NCI-H187 treated with DMSO at 0.1 percent for 48 hours (cell line): ENCODE results near the gene SLC16A13.

Experiments used
- DNase-seq: peaks from one replicate; lab custom pipeline; 2025; lab: John Stamatoyannopoulos, UW

Gene SLC16A13

DNA sequence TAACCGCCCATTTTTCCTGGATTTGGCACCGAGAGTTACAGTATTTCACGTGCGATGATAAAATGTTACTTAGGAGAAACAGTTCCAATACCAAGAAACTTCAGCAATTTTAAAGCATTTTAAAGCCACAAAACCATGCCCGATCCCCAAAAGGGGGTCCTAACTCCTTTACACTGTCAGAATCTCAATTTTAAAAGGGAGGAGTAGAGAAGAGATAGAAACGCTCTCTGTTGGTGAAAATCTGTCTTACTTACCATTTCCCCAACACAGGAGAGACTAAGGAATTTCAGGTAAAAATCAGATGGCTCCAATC, 23.9 kb upstream of the SLC16A13 start:
- DNase-seq = no peak

DNA sequence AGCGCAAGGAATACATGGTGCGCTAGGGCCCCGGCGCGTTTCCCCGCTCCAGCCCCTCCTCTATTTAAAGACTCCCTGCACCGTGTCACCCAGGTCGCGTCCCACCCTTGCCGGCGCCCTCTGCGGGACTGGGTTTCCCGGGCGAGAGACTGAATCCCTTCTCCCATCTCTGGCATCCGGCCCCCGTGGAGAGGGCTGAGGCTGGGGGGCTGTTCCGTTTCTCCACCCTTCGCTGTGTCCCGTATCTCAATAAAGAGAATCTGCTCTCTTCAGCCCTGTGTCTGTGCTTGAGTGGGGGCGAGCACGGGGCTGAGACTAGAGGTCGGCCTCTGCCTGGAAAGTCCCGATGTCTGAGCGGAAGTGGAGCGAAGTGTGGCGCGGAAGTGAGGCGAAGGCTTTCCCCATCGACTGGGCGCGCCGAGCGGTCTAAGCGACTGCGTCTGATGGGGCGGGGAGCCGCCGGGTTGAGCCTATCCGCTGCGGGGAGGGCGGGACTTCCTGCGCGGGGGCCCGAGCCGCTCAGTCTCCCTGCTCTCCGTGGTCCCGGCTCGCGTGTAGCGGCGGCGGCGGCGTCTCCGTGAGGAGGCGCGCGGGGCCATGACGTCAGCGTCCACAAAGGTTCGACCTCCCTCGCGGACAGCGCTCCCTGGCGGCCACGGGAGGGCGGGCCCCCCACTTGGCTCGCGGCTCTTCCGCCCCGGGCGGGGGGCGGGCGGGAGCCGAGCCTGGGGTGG, 21.4 kb upstream of the SLC16A13 start:
- peak; percentile 28 for DNase-seq

DNA sequence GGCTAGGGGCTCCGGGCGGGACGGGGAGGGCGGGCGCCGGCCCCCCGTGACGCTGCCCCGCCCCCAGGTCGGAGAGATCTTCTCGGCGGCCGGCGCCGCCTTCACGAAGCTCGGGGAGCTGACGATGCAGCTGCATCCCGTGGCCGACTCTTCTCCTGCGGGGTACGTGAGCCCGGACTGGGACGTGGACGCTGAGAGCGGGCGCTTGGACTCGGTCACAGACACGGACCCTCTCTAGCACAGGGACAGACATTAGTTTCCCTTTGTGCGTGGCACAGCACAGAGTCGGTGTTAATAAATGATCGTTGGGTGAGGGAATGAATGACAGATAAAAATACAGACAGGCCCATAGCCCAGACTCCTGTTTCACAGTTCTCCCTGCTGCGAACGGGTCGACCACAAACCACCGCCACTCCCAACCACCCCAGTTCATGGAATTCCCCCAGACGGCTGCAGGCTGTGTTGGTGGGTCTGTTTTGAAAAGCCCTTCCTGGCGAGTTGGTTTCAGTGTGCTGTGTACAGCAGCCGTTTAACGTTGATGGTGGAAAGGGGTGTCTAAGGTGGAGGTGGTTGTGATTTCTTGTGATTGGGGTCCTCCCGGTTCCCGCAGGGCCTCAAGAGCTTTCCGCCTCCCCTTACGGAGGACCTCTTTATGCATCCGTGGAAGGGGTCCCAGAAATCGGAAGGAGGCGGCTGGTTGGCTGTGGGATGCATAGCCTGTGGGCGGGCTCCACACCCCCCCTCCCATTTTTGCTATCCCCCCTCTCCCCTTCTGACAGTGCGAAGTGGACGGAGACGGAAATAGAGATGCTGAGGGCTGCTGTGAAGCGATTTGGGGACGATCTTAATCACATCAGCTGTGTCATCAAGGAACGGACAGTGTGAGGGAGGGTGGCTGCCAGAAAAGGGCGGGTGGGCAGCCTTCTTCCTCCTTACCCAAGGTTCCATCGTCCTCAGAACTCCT, 20.5 kb upstream of the SLC16A13 start:
- no peak for DNase-seq

DNA sequence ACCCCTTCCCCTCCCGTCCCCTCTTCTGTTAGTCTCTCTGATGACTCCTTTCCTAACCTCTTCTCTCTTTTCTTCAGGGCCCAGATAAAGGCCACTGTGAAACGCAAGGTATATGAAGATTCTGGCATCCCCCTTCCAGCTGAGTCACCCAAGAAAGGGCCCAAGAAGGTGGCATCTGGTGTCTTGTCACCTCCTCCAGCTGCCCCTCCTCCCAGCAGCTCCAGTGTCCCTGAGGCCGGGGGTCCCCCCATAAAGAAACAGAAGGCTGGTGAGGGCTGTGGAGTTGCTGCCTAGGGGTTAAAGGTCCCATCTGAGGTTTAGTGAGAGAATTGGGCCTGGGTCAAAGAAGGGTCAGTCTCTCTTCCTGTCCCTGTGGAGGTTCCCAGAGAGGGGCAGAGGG, 19.4 kb upstream of the SLC16A13 start:
- no peak for DNase-seq

DNA sequence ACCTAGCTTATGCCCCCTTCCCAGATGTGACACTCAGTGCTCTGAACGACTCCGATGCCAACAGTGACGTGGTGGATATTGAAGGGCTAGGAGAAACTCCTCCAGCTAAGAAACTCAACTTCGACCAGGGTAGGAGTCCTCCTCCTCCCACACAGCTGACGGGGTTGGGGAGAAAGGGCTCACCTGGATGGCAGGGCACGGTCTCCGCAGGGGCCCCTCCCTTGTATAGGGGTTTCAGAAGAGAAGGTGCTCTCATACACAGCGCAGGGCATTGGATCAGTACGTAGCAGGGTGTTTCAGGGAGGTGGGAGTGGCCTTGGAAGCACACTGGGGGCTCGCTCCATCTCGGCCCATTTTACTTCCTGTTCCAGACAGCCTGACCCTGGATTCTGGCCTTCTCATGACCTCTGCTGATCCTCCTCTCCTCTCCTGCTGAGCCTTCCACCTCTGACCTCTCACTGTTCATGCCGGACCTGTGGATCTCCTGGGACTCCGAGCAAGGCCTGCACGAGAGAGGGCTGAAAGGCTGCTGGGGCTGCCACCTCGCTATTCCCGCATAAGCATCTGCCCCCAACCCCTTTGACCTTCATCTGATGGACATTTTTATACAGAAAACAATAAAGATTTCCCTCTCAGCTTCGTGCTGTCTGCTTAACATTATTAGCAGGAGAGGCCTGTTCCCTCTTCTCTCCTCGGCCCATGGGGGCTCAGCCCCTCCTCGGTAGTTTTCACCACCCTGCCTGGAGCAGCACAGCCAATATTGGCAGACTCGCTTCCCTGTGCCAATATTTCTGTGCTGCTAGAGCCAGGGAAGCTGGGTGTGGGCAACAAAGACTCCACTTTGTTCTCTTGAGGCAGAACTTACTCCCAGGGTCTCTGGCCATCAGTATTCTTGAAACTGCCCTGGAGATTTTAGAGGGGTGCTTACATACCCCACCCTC, 18.7 kb upstream of the SLC16A13 start:
- DNase-seq = no peak

DNA sequence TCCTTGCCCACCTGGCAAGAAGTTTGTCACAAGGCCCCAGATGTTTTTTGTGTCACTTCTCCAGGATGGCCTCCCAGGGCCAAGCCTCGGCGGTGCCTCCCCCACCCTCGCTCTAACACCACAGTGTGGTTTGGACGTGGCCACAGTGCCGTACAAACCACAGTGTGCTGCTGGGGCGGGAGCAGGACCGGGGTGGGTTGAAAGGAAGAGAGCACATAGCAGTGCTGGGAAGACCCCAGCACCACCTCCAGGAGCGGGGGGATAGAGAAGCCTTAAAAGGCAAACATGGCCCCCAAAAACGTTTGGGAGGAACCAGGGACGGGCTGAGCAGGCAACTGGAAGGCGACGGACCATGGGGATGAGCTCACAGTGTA, 18.0 kb upstream of the SLC16A13 start:
- DNase-seq = no peak

DNA sequence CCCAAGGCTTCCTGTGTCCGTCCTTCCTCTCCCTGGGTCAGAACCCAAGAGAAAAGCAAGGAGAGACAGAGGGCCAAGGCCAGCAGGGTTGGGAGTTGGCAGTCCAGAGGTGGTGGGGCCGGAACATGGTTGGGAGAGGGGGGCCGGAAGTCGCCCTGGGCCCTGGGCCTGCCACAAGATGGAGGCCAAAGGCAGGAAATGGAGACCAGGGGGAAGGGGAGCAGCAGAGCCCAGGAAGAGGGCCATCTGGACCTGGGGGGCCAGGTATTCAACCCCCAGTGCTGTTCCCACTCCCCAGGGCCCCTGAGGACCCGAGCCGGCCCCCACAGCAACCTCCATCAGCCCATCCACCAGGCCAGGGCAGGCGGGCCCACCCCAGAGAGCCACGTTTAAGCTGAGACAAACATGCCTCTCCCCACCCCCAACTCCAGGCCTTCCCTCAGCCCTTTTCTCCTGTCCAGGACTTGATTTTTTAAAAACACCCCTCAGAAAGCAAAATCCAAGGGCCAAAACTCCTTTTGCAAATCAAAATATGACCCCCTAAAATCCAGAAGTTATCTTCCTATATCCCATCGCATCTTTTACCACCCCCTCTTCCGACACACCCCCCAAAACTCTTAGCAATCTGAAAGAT, 17.4 kb upstream of the SLC16A13 start:
- no peak for DNase-seq

DNA sequence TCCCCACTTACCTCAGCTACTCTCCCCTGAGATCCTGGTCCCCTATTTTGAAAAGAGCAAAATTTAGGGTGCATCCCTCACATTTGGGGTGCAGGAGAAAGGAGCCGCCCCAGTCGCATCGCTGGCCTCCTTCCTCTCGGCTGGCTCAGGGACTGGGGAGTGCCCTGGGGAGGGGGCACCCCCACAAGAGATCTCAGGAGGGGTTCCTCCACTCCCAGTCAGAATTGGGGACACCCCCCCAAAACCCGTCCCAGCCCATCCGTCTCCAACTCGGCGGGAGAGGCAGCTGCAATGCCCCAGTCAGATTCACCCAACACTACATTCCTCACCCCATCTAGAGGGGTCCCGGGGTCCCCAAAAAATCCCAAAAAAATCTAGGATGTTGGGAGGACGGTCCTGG, 16.4 kb upstream of the SLC16A13 start:
- no peak for DNase-seq

DNA sequence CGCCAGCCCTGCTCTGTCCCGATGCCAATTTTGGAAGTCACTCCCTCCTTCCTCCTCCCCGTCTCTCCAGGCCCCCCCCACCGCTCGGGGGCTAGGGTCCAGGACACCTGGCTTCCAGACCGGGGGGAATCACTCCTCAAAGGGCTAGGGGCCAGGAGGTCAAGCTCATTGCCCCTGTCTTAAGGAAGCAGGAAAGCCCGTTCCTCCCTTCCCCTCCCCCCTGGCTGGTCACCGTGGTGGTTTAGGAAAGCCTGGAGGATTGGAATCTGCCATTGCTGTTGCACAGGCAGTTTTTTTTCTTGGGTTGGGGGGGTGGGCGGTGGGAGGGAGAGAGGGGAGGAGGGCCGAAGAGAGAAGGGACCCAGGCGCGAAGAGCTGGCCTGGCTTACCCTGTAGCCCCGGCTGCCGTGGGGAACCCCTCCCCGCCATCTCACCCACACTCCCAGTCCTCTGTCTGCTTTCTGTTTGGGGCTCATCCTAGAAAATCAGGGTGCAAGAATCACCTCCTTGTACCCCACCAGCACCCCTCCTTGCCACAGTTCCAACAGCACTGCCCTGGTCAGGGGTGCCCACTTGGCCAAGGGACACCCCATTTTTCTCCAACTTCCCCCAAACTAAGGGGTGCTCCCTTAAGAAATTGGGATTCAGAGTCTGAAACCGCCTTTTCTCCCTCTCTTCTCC, 15.8 kb upstream of the SLC16A13 start:
- DNase-seq = no peak

DNA sequence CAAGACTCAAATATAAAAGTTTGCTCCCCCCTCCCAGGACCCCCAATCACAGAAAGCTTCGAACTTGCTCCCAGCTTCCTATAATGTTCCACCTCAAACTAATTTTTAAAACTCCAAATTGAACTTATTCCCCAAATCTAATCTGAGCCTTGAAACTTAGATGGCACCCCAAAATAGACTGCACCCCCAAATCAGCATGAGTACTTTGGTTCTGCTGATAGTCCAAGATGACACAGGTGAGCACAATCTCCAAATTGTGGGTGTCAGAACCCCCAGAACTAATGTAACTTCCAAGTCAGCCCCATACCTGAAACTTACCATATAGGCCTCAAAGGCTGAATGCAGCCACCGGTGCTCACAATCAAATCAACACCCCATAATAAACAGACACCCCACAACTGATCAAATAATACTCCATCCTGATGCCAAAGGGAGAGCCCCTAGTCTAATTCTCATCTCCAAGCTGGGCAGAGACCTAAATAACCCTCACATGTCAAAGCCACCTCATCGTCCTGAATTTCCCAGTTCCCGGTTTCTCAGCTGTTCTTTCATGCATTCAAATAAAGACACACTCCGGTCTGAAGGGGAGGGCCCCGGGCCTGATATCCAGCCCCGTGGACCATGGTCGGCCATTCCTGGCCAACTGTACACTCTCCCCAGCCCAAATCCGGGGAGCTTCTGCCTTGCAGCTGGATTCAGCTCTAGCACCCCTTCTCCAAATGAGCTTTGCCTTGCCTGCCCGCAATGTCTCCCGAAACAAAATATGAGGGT, 14.7 kb upstream of the SLC16A13 start:
- no peak for DNase-seq

DNA sequence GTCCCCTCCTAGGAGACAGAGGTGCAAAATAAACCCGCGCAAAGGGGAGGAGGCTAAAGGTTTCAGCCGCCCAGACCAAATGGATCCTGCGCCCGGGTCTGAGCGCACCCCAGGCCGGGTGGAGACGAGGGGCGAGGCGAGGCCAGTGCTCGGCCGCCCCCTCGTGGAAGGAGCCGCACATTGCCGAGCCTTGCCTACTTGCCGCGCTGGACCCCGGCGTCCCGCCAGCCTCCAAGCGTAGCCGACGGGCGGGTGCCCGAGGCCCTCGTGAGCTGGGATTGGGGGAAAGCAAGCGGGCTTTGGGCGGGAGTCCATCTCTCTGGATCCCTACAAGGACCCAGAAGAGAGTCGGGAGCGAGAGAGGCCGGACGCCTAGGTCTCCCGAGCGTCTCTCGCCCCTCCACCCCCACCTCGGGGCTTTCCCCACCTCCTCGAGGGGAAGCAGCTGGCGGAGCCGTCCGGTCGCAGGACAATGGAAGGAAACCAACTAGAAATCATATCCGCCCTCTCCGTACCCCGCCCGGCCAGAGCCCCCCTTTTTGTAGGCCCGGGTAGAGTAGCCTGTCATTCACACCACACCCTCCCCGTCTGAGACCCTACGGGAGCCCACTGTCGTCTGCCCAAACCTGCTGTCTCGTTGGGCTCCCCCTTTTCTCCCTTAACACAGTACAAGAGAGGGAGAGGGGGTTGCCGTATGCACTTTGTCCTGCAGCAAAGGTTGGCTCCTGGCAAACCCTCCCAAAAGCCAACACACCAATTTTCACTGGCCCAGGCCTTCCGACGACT, 13.6 kb upstream of the SLC16A13 start:
- no peak for DNase-seq

DNA sequence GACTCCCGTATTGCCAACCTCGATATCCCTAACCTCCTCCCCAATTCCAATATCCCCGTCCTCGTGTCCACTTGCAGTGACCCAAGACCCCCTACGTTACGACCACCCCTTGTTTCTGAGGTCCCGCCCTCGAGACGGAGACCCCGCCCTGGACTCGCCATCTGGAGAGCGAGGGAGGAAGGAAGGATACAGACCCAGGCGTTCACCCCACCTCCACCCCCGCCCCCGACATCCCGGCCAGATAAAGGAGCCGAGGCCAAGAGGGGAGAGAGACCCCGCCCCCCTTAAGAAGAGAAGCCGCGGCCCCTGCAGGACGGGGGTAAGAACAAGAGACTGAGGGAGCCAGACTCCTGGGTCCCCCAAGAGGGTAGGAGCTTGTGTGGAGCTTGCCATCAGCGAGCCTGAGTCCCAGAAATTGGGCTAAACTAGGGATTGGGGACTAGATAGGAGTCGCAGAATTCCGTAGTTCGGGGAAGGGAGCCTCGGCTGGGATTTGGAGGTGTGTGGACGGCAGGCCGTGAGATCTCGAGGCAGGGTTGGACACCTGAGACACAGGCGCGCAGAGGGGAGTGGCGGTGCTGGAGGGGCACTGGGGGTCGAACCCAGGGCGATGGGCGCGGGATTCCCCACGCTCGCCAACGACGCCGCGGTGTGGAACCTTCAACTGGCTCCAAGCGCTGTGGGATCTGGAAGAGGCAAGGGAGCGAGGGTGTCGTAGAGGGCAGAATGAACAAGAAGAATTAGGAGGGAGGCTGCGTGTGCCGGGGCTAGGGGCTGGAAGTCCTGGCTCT, 12.8 kb upstream of the SLC16A13 start, which contains the start of gene BCL6B:
Gene BCL6B (plus strand): TSS at position 270 of the 791 bp plus-strand sequence. CDS start 622 bp downstream, outside the sequence.
- no peak for DNase-seq

DNA sequence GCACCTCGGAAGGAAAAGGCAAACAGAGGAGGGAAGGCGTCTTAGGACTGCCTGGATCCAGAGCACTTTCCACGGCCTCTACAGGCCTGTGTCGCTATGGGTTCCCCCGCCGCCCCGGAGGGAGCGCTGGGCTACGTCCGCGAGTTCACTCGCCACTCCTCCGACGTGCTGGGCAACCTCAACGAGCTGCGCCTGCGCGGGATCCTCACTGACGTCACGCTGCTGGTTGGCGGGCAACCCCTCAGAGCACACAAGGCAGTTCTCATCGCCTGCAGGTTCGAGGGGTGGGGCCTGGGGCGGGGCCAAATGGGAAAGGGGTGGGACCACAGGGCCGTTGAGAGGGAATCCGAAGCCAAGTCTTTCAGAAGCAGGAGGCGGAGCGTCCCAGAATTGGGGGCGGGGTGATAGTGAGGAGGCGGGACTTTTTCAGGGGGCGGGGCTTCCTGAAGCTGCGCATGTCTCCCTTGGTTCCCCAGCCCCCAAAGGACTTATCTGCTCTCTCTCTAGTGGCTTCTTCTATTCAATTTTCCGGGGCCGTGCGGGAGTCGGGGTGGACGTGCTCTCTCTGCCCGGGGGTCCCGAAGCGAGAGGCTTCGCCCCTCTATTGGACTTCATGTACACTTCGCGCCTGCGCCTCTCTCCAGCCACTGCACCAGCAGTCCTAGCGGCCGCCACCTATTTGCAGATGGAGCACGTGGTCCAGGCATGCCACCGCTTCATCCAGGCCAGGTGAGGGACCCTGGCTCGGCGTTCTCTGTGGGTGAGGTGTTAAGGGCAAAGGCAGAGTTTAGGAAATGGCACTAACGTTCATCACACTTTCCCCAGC, 12.0 kb upstream of the SLC16A13 start:
- no peak for DNase-seq

DNA sequence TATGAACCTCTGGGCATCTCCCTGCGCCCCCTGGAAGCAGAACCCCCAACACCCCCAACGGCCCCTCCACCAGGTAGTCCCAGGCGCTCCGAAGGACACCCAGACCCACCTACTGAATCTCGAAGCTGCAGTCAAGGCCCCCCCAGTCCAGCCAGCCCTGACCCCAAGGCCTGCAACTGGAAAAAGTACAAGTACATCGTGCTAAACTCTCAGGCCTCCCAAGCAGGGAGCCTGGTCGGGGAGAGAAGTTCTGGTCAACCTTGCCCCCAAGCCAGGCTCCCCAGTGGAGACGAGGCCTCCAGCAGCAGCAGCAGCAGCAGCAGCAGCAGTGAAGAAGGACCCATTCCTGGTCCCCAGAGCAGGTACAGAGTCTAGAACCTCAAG, 11.4 kb upstream of the SLC16A13 start:
- DNase-seq = no peak

DNA sequence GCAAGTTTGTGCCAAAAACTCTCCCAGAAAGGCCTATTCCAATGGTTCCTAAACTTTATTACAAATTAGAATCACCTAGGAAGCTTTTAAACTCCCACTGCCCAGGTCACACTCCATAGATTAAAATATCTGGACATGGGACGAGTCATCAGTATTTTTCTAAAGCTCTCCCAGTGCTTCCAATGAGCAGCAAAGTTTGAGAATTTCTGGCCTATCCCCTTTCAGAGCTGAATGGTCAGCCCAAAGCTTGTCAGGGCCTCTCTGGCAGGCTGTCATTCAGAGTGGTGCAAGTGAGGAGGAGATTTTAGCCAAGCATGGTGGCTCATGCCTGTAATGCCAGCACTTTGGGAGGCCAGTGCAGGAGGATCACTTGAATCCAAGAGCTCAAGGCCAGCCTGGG, 10.6 kb upstream of the SLC16A13 start:
- no peak for DNase-seq

DNA sequence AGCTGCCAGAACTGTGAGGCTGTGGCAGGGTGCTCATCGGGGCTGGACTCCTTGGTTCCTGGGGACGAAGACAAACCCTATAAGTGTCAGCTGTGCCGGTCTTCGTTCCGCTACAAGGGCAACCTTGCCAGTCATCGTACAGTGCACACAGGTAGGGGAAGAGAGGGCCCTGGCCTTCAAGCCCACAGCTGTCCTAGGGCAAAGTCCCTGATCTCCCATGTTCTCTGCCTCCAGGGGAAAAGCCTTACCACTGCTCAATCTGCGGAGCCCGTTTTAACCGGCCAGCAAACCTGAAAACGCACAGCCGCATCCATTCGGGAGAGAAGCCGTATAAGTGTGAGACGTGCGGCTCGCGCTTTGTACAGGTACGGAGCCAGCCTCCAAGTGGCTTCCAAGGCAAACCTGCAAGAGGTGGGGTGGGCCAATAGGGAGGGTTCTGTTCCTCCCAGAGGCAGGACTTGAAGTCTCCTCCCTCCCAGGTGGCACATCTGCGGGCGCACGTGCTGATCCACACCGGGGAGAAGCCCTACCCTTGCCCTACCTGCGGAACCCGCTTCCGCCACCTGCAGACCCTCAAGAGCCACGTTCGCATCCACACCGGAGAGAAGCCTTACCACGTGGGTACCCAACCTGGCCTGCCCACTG, 9.2 kb upstream of the SLC16A13 start:
- DNase-seq = no peak

DNA sequence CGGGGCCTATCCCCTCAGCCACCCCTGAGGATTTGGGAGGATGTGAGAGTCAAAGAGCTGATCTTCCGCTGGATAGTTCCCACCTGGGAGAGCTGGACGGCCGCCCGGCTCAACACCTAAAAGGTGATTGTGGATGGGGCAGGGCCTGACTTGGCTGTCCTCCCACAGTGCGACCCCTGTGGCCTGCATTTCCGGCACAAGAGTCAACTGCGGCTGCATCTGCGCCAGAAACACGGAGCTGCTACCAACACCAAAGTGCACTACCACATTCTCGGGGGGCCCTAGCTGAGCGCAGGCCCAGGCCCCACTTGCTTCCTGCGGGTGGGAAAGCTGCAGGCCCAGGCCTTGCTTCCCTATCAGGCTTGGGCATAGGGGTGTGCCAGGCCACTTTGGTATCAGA, 8.5 kb upstream of the SLC16A13 start:
- no peak for DNase-seq
